Tibial artery (tissue), 4 donors: ENCODE data around the gene MAGI2.
"Not testable (repeated sequence)": the region's sequence is repeated elsewhere in the genome, so short reads cannot be mapped to it uniquely, and the experiment has no call there.

Source experiments
- DNase-seq, 2 donors: peaks; one replicate each; pipeline ENCODE4 v3.0.0-alpha.2; 2019
- H3K27ac ChIP-seq, 2 donors: fragments of 200-600 bp; sonication (generic) in 1 of 2; 1 replicate in 1 of 2; 2 replicates in 1 of 2; pipeline ENCODE4 v1.5.1; 2018 to 2019; ENCODE audit warnings: mild to moderate bottlenecking in 1 of 2
- H3K27me3 ChIP-seq, 2 donors: fragments of 200-600 bp; sonication (generic) in 1 of 2; one replicate each; pipeline versions ENCODE4 v1.5.1 to v1.6.0; 2016 to 2019
- H3K36me3 ChIP-seq, 3 donors: fragments of 200-600 bp; sonication (generic) in 2 of 3; one replicate each; pipeline ENCODE4 v1.5.1; 2016 to 2019; ENCODE audit warnings: mild to moderate bottlenecking in 2 of 3
- H3K4me1 ChIP-seq, 4 donors: fragments of 200-600 bp; sonication (generic) in 2 of 4; 1 replicate in 3 of 4; 2 replicates in 1 of 4; pipeline ENCODE4 v1.5.1; 2016 to 2019
- H3K4me3 ChIP-seq, 2 donors: fragments of 200-600 bp; sonication (generic) in 1 of 2; 1 replicate in 1 of 2; 2 replicates in 1 of 2; pipeline ENCODE4 v1.5.1; 2018 to 2019; ENCODE audit warnings: mild to moderate bottlenecking in 2 of 2
- H3K9me3 ChIP-seq, 3 donors: fragments of 200-600 bp; sonication (generic) in 1 of 3; one replicate each; pipeline ENCODE4 v1.5.1; 2016 to 2019
- CTCF ChIP-seq, 2 experiments: fragments of 200-600 bp in 1 of 2; fragments of 450-650 bp in 1 of 2; IDR thresholded peaks; one replicate each; pipeline ENCODE4 v1.5.1; 2017 to 2019; ENCODE audit warnings: antibody characterized with exemption in 2 of 2, mild to moderate bottlenecking in 1 of 2, moderate library complexity in 1 of 2
- intact Hi-C: fragments of 100-400 bp; cut with DNase I; formaldehyde crosslinking; loops from one replicate; pipeline ENCODE4 v1.15.0; 2023; ENCODE audit warnings: low total_unique reads

The MAGI2 gene

GRCh38 chr7:79451580-79451979 lies 1.9 kb downstream of the MAGI2 start:
- H3K27me3 ChIP-seq, result no peaks in the 10 kb centered on the region
- H3K36me3 ChIP-seq, result no peaks in the 10 kb centered on the region
- DNase-seq, result no peak
- H3K4me3 ChIP-seq, result peak overlapping the region; percentile 76 to 95
- H3K9me3 ChIP-seq, result no peaks in the 10 kb centered on the region
- TF ChIP-seq CTCF (IDR thresholded peaks at IDR 0.05), result no peak
- intact Hi-C loops, result no loop called here
- H3K4me1 ChIP-seq, result peaks cover 0 to 25% (median 18%) of the 10 kb centered on the region in 4 donors
- H3K27ac ChIP-seq, result peak overlapping the region; percentile 97 to 98

- H3K4me3 ChIP-seq, H3K27me3 ChIP-seq, H3K27ac ChIP-seq, H3K36me3 ChIP-seq, DNase-seq, intact Hi-C loops, H3K9me3 ChIP-seq, H3K4me1 ChIP-seq: not testable (repeated sequence)
Measured at GRCh38 chr7:79442766-79443165, 10.7 kb downstream of the MAGI2 start.

- no peaks in the 10 kb centered on the region for H3K9me3 ChIP-seq
- H3K27me3 ChIP-seq, result no peaks in the 10 kb centered on the region
- no peaks in the 10 kb centered on the region for H3K36me3 ChIP-seq
- no peak for DNase-seq
- no peak overlapping the region for H3K4me3 ChIP-seq
- no peak for TF ChIP-seq CTCF (IDR thresholded peaks at IDR 0.05)
- no peaks in the 10 kb centered on the region for H3K4me1 ChIP-seq
- H3K27ac ChIP-seq, result no peak overlapping the region
- intact Hi-C loops, result no loop called here
Measured at GRCh38 chr7:79436378-79436777, 17.1 kb downstream of the MAGI2 start.

- Histone ChIP-seq H3K9me3 (no peaks in the 10 kb centered on the region), H3K27ac (no peak overlapping the region), H3K4me3 (no peak overlapping the region), H3K27me3 (no peaks in the 10 kb centered on the region), H3K36me3 (no peaks in the 10 kb centered on the region), H3K4me1 (no peaks in the 10 kb centered on the region)
- no peak for DNase-seq
- no peak for TF ChIP-seq CTCF (IDR thresholded peaks at IDR 0.05)
- intact Hi-C loops, result no loop called here
Measured at GRCh38 chr7:79434867-79435266, 18.6 kb downstream of the MAGI2 start.

GRCh38 chr7:79434098-79434497 lies 19.4 kb downstream of the MAGI2 start:
- no peak for TF ChIP-seq CTCF (IDR thresholded peaks at IDR 0.05)
- no peak overlapping the region for H3K27ac ChIP-seq
- no peaks in the 10 kb centered on the region for H3K27me3 ChIP-seq
- intact Hi-C loops, result no loop called here
- H3K9me3 ChIP-seq, result no peaks in the 10 kb centered on the region
- DNase-seq, result no peak
- no peak overlapping the region for H3K4me3 ChIP-seq
- no peaks in the 10 kb centered on the region for H3K36me3 ChIP-seq
- H3K4me1 ChIP-seq, result no peaks in the 10 kb centered on the region

- Histone ChIP-seq H3K4me1 (no peaks in the 10 kb centered on the region), H3K27me3 (no peaks in the 10 kb centered on the region), H3K27ac (no peak overlapping the region), H3K36me3 (no peaks in the 10 kb centered on the region), H3K4me3 (no peak overlapping the region), H3K9me3 (no peaks in the 10 kb centered on the region)
- no peak for DNase-seq
- TF ChIP-seq CTCF (IDR thresholded peaks at IDR 0.05), result no peak
- intact Hi-C loops, result no loop called here
Measured at GRCh38 chr7:79430391-79430790, 23.1 kb downstream of the MAGI2 start.
